Aorta (tissue), 5 donors: Measurements from ENCODE around the gene JPH2. TPM values are rescaled to one million over a fixed set of nuclear protein-coding genes. Genes with fewer than 3 reads are reported as not detected.
"Not testable (repeated sequence)": the region's sequence is repeated elsewhere in the genome, so short reads cannot be mapped to it uniquely, and the experiment has no call there.

ENCODE experiments used
- ATAC-seq: fragments of 200-7000 bp; cut with Tn5 transposase; one replicate; pipeline ENCODE4 v1.9.1; 2022; ENCODE audit warnings: moderate library complexity; ENCODE audit not compliant: low FRiP score
- DNase-seq, 2 donors: peaks; one replicate each; pipeline ENCODE4 v3.0.0-alpha.2; 2020
- H3K27ac ChIP-seq, 2 donors: one replicate each; pipeline ENCODE4 v1.5.1; 2013; ENCODE audit warnings: low read length in 2 of 2, mild to moderate bottlenecking in 2 of 2, moderate library complexity in 2 of 2, control low read depth in 1 of 2, inconsistent platforms in 1 of 2, low read depth in 1 of 2
- H3K27me3 ChIP-seq, 2 donors: one replicate each; pipeline ENCODE4 v1.6.1; 2013; ENCODE audit warnings: control low read depth in 1 of 2, low read length in 1 of 2, mild to moderate bottlenecking in 1 of 2, moderate library complexity in 1 of 2; ENCODE audit not compliant: insufficient read depth in 2 of 2, control insufficient read depth in 1 of 2
- H3K36me3 ChIP-seq, 2 donors: one replicate each; pipeline ENCODE4 v1.6.1; 2013; ENCODE audit warnings: control low read depth in 1 of 2, low read length in 1 of 2, mild to moderate bottlenecking in 1 of 2; ENCODE audit not compliant: insufficient read depth in 2 of 2, control insufficient read depth in 1 of 2
- H3K4me1 ChIP-seq, 2 donors: one replicate each; pipeline ENCODE4 v1.6.1; 2013; ENCODE audit warnings: low read length in 2 of 2, control low read depth in 1 of 2, mild to moderate bottlenecking in 1 of 2, moderate library complexity in 1 of 2; ENCODE audit not compliant: insufficient read depth in 2 of 2, control insufficient read depth in 1 of 2
- H3K4me3 ChIP-seq, 2 donors: one replicate each; pipeline ENCODE4 v1.5.1; 2013; ENCODE audit warnings: low read length in 2 of 2, control low read depth in 1 of 2, mild to moderate bottlenecking in 1 of 2
- H3K9me3 ChIP-seq: one replicate; pipeline ENCODE4 v1.6.1; 2013; ENCODE audit warnings: mild to moderate bottlenecking, low read length; ENCODE audit not compliant: control insufficient read depth
- WGBS, 2 donors: extraction: QIAGEN DNeasy Blood & Tissue Kit; methylation state at CpG; one replicate each; pipeline ENCODE4 v1.1.7; 2013; 5-methylcytosine and 5-hydroxymethylcytosine counted together
- intact Hi-C, 2 donors: fragments of 100-400 bp; cut with DNase I; formaldehyde crosslinking; loops; one replicate each; pipeline versions ENCODE4 v1.14.2 to v1.15.0; 2022
- long read RNA-seq, 2 donors: library from polyadenylated mRNA; unstranded; transcript quantifications; one replicate each; pipeline ENCODE4 v2.0.0, GENCODE V29; 2020 to 2021
- polyA plus RNA-seq, 2 donors: library from polyadenylated mRNA; stranded (reverse); fragments of 200-250 nt; gene quantifications; one replicate each; pipeline ENCODE4 v1.2.3, GENCODE V29; 2013
- total RNA-seq, 2 donors: library from RNA; stranded (reverse); fragmentation: NEBNext Ultra II Directional; extraction: Animal tissue kit (Norgen Biotek cat#: 25700); gene quantifications; one replicate each; pipeline ENCODE4 v1.2.1, GENCODE V29; 2021
- donor health status: healthy with polysubstance abuse.
- donor health status: Bipolar disorder and iron deficiency.
- donor health status: DM: no; HTN: no; CAD: no.
- donor health status: DM: no; HTN: no; CAD: no.
- donor health status: DM: yes; HTN: yes; CAD: no.

Gene JPH2
- total RNA-seq (100 to 1,000 TPM in 1 of 2 donors, 10 to 100 TPM in 1; 63.3 to 140 TPM), polyA plus RNA-seq (10 to 100 TPM; 12.8 to 19.4 TPM)
- long read RNA-seq, donor 1, transcript JPH2-201 (2 exons, 1,923 nt) = major isoform, 86 of 285 reads
- long read RNA-seq, donor 1, partial matches to known transcripts = 74 of 285 reads
- long read RNA-seq, donor 1, other reads (novel, unspliced or antisense) = 125 of 285 reads
- long read RNA-seq, donor 2, full-length matches to known transcripts = 18 of 56 reads
- long read RNA-seq, donor 2, partial matches to known transcripts = 22 of 56 reads
- long read RNA-seq, donor 2, other reads (novel, unspliced or antisense) = 16 of 56 reads

DNA sequence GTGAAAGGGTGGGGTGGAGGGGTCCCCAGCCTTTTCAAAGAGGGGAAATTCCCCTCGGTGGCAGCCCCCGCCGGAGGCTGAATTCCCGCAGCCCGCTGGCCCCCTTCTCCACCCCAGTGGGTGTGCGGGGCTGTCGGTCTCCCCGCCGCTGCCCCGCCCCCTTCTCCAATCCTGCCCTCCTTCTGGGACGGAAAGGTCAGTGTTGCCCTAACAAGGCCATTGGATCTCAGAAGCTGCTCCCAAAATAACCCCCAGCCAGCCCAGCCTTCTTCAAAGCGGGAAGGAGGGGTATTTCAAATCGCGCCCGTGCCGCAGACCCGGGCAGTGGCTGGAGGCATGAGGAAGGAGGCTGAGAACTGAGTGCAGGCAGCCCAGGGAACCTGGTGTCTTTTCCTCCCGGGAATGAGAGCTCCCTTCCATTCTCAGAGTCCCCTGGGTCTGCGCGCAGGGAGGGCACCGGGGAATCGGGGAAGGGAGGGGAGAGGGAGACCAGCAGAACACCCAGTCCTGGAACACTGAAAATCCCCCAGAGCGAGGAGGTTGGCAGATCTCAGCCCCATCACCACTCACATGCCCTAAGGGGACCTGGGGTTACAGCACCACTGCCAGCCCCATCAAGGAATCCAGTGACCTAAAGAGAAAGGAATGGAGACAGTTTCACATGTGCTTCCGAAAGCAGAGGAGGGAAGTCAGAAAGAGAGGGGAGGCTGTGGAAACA lies at the start of gene JPH2:
TSS of gene JPH2 (minus strand) at position 135 of the 718 bp plus-strand sequence. CDS start 483 bp downstream, outside the sequence.
- peak; percentile 84 to 91 for DNase-seq
- peak within 1 kb of the TSS; percentile 63 to 96 for H3K27ac ChIP-seq
- H3K4me1 ChIP-seq = peaks cover 0 to 4% of the 10 kb centered on the region in 2 donors
- no peaks in the 10 kb centered on the region for H3K9me3 ChIP-seq
- ATAC-seq = peak; percentile 87
- intact Hi-C loops = loop anchor here (2.0 to 10.0 kb wide), 4 partner anchors 35 to 1648 kb away; partner anchors contain the start of gene SNX21 (in 1 of the 2)
- 0% methylated on average over 24 of the region's 24 CpGs for WGBS, 2 donors
- H3K36me3 ChIP-seq = no peaks in the 10 kb centered on the region
- peak within 1 kb of the TSS; percentile 68 to 81 for H3K4me3 ChIP-seq
- H3K27me3 ChIP-seq = no peaks in the 10 kb centered on the region

DNA sequence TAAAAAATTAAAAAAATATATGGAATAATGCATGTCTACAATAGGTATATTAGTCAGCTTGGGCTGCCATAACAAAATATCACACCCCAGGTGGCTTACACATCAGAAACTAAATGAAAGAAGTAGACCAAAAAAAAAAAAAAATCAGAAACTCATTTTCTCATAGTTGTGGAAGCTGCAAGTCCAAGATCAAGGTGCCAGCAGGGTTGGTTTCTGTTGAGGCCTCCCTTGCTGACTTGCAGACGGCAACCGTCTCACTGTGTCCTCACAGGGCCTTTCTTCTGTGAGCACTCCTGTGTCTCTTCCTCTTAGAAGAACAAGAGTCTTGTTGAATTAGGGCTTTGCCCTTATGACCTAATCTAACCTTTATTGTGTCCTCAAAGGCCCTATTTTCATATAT lies 48.7 kb upstream of the JPH2 start:
- 94 to 99% methylated on average over 2 of the region's 2 CpGs for WGBS, 2 donors

DNA sequence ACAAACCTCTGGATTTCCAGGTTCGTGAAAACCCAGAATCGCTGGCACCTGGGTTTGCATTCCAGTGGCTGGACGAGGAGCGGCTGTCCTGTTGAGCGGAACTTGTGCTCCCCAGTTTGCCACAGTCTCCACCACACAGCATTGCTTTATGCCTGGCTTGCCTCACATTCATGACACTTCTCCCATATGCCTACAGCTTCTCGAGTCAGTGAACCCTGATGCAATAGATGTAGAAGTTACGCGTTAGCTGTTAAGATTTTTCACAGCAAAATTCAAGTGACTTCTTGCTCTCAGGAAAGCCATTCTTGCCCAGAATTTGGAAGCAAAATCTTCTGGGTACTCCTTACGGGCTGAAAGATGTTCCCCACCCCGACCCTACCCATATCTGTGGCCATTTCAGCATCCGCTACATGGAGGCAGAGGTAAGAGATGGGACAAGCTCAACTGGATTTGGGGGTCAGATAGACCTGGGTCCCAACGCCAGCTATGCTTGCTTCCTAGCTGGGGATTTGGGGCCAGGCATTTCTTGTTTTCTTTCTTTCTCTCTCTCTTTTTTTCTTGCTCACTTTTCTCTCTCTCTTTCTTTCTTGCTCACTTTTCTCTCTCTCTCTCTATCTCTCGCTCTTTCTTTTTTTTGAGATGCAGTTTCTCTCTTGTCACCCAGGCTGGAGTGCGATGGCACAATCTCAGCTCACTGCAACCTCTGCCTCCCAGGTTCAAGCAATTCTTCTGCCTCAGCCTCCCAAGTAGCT lies 47.8 kb upstream of the JPH2 start:
- no peak overlapping the region for H3K27ac ChIP-seq
- H3K4me1 ChIP-seq = no peaks in the 10 kb centered on the region
- H3K4me3 ChIP-seq = no peak overlapping the region
- 92% methylated on average over 14 of the region's 14 CpGs for WGBS, 2 donors
- no peak for DNase-seq
- intact Hi-C loops = no loop called here
- no peaks in the 10 kb centered on the region for H3K36me3 ChIP-seq
- no peaks in the 10 kb centered on the region for H3K9me3 ChIP-seq
- ATAC-seq = no peak
- H3K27me3 ChIP-seq = no peaks in the 10 kb centered on the region

More for the DNA sequence above, 48.7 kb upstream of the JPH2 start:
- Histone ChIP-seq H3K27ac (no peak overlapping the region), H3K4me1 (no peaks in the 10 kb centered on the region), H3K4me3 (no peak overlapping the region), H3K9me3 (no peaks in the 10 kb centered on the region), H3K27me3 (no peaks in the 10 kb centered on the region), H3K36me3 (no peaks in the 10 kb centered on the region)
- intact Hi-C loops = no loop called here
- ATAC-seq (no peak), DNase-seq (no peak)

DNA sequence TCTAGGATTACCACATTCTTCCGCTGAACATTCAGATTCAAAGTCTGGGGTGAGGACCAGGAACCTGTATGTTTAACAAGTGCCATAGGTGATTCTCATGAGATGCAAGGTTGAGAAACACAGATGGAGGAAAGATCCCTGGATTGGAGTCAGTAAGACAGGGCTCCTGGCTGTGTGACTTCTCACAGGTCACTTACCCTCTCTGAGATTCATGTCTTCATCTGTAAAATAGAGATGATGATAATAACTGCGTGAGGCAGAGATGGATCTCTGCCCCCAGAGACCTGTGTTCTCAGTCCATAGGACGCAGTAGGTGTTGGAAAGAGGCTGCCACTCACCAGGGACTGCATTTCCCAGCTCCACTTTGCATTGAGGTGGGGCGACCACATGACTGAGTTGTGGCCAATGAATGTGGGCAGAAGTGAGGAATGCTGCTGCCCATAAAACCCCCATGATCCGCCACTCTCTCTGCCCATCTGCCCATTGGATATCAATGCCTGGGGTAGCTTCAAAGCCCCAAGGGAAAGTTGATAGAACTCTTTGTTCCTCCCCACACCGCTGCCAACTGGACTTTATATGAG lies 46.5 kb upstream of the JPH2 start:
- H3K36me3 ChIP-seq = no peaks in the 10 kb centered on the region
- no peak for DNase-seq
- no peaks in the 10 kb centered on the region for H3K9me3 ChIP-seq
- no peak overlapping the region for H3K4me3 ChIP-seq
- H3K4me1 ChIP-seq = no peaks in the 10 kb centered on the region
- H3K27ac ChIP-seq = no peak overlapping the region
- intact Hi-C loops = no loop called here
- ATAC-seq = no peak
- 89 to 90% methylated on average over 6 of the region's 6 CpGs for WGBS, 2 donors
- no peaks in the 10 kb centered on the region for H3K27me3 ChIP-seq

DNA sequence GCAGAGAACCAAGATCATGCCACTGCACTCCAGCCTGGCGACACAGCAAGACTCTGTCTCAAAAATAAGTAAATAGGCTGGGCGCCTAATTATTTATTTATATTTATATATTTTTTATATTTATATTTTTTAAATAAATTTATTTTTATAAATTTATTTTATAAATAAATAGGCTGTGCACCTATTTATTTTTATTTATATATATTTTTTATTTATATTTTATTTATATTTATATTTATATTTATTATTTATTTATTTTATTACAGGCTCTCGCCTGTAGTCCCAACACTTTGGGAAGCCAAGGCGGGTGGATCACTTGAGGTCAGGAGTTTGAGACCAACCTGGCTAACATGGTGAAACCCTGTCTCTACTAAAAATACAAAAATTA lies 45.5 kb upstream of the JPH2 start:
- H3K4me3 ChIP-seq = not testable (repeated sequence)

DNA sequence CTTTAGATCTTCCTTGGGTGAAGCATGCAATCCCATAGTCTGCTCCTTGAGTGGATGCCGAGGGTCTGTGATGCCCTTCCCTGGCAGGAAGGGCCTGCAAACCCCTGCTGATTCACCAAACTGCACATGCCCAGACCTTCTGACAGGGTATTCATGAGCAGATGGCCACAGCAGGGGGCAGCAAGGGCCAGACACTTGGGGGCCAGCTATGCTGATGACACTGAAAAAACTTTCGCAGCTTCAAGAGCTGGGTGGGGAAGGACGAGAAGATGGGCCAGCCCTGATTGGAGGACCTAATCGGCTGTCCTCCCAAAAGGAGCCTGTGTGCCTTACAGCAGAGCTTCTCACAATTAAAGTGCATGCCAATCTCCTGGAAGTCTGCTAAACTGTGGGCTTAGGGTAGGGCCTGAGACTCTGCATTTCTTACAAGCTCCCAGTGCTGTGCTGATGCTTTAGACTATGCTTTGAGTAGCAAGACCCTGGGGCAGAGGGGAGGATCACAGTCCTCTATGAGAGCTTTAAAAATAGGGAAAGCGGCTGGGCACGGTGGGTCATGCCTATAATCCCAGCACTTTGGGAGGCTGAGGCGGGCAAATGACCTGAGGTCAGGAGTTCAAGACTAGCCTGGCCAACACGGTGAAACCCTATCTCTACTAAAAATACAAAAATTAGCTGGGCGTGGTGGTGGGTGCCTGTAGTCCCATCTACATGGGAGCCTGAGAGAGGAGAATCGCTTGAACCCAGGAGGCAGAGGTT lies 44.9 kb upstream of the JPH2 start:
- intact Hi-C loops = no loop called here
- whole genome bisulfite sequencing, 2 donors = 70 to 78% methylated on average over 10 of the region's 10 CpGs
- no peaks in the 10 kb centered on the region for H3K9me3 ChIP-seq
- no peaks in the 10 kb centered on the region for H3K36me3 ChIP-seq
- no peaks in the 10 kb centered on the region for H3K27me3 ChIP-seq
- DNase-seq (no peak), ATAC-seq (no peak)
- H3K4me1 ChIP-seq = no peaks in the 10 kb centered on the region
- no peak overlapping the region for H3K27ac ChIP-seq
- no peak overlapping the region for H3K4me3 ChIP-seq

More for the DNA sequence above, 45.5 kb upstream of the JPH2 start:
- H3K9me3 ChIP-seq, H3K4me1 ChIP-seq, H3K27me3 ChIP-seq, intact Hi-C loops, DNase-seq, ATAC-seq, H3K36me3 ChIP-seq, H3K27ac ChIP-seq: not testable (repeated sequence)
- 96 to 99% methylated on average over 4 of the region's 4 CpGs for WGBS, 2 donors

DNA sequence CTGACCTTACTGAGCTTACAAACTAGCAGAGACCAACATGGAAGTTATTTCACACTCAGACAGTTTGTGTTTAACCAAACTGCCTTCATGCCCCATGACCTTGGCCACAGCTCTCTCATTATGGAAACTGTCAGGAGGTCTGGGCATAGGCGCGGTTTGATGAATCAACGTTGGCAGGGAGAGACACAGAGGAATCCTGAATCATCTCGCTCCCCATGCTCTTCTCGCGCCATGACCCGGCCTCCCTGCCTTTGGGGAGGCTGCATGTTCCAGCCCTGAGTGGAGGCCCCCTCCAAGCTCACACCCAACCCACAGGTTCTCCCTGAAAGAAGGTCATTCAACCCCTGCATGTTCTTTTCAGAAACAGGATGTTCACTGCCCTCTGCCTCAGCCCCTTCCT lies 44.2 kb upstream of the JPH2 start:
- Histone ChIP-seq H3K4me3 (no peak overlapping the region), H3K9me3 (no peaks in the 10 kb centered on the region), H3K36me3 (peaks cover 0 to under 1% of the 10 kb centered on the region in 2 donors), H3K27ac (no peak overlapping the region), H3K27me3 (no peaks in the 10 kb centered on the region), H3K4me1 (no peaks in the 10 kb centered on the region)
- intact Hi-C loops = no loop called here
- ATAC-seq (no peak), DNase-seq (no peak)
- WGBS, 2 donors = 84 to 86% methylated on average over 7 of the region's 7 CpGs
